ENCODE results near the gene KRTAP4-5. TPM values are rescaled to one million over a fixed set of nuclear protein-coding genes. Genes with fewer than 3 reads are reported as not detected.
"Not testable (repeated sequence)": the region's sequence is repeated elsewhere in the genome, so short reads cannot be mapped to it uniquely, and the experiment has no call there.

The KRTAP4-5 gene
- total and polyA plus RNA-seq, 2 experiments from 2014 or later = not detected

GRCh38 chr17:41153856-41154255 is 4.2 kb upstream of the KRTAP4-5 start:
- no peaks in the 10 kb centered on the region for H3K4me1 ChIP-seq (ENCODE audit: low read depth)
- no peak for TF ChIP-seq CTCF (IDR thresholded peaks at IDR 0.05; ENCODE audit: low read depth, low read length)
- H3K27ac ChIP-seq = peak overlapping the region; percentile 81
- no peak overlapping the region for H3K4me3 ChIP-seq
- H3K9me3 ChIP-seq (ENCODE audit: low read depth) = no peaks in the 10 kb centered on the region
- DNase-seq (ENCODE audit: low read depth in 1 of 2, low spot score in 1 of 2) = peak; percentile 3 to 35
- no peaks in the 10 kb centered on the region for H3K36me3 ChIP-seq
- peaks cover 5% of the 10 kb centered on the region for H3K27me3 ChIP-seq

GRCh38 chr17:41151525-41151924 is 1.9 kb upstream of the KRTAP4-5 start:
- H3K4me3 ChIP-seq = no peak overlapping the region
- H3K27me3 ChIP-seq = peaks cover 8% of the 10 kb centered on the region
- H3K4me1 ChIP-seq (ENCODE audit: low read depth) = no peaks in the 10 kb centered on the region
- no peaks in the 10 kb centered on the region for H3K36me3 ChIP-seq
- TF ChIP-seq CTCF (IDR thresholded peaks at IDR 0.05; ENCODE audit: low read depth, low read length) = no peak
- no peak overlapping the region for H3K27ac ChIP-seq
- DNase-seq (ENCODE audit: low read depth in 1 of 2, low spot score in 1 of 2) = no peak
- H3K9me3 ChIP-seq (ENCODE audit: low read depth) = no peaks in the 10 kb centered on the region

- H3K27ac ChIP-seq = no peak overlapping the region
- H3K36me3 ChIP-seq = no peaks in the 10 kb centered on the region
These were observed 401 bp upstream of the KRTAP4-5 start for GRCh38 chr17:41150026-41150425.

GRCh38 chr17:41148971-41149651 is 514 bp downstream of the KRTAP4-5 start:
- H3K27me3 ChIP-seq; H3K9me3 ChIP-seq (ENCODE audit: low read depth); H3K36me3 ChIP-seq; H3K4me3 ChIP-seq; H3K4me1 ChIP-seq (ENCODE audit: low read depth); DNase-seq (ENCODE audit: low read depth in 1 of 2, low spot score in 1 of 2); H3K27ac ChIP-seq: not testable (repeated sequence)

More at GRCh38 chr17:41150026-41150425, 401 bp upstream of the KRTAP4-5 start:
- Histone ChIP-seq H3K4me3 (no peak overlapping the region), H3K4me1 (ENCODE audit: low read depth) (no peaks in the 10 kb centered on the region), H3K27me3 (peaks cover 8% of the 10 kb centered on the region), H3K9me3 (ENCODE audit: low read depth) (no peaks in the 10 kb centered on the region)
- no peak for TF ChIP-seq CTCF (IDR thresholded peaks at IDR 0.05; ENCODE audit: low read depth, low read length)
- DNase-seq (ENCODE audit: low read depth in 1 of 2, low spot score in 1 of 2) = no peak

- H3K36me3 ChIP-seq = no peaks in the 10 kb centered on the region
- DNase-seq (ENCODE audit: low read depth in 1 of 2, low spot score in 1 of 2) = no peak
- no peak overlapping the region for H3K4me3 ChIP-seq
- H3K27me3 ChIP-seq = peaks cover 8% of the 10 kb centered on the region
- H3K4me1 ChIP-seq (ENCODE audit: low read depth) = no peaks in the 10 kb centered on the region
- no peak for TF ChIP-seq CTCF (IDR thresholded peaks at IDR 0.05; ENCODE audit: low read depth, low read length)
- no peaks in the 10 kb centered on the region for H3K9me3 ChIP-seq (ENCODE audit: low read depth)
- H3K27ac ChIP-seq = no peak overlapping the region
These were observed 2.0 kb downstream of the KRTAP4-5 start for GRCh38 chr17:41147531-41148204.

- Histone ChIP-seq H3K27ac (no peak overlapping the region), H3K4me1 (ENCODE audit: low read depth) (no peaks in the 10 kb centered on the region), H3K4me3 (no peak overlapping the region), H3K27me3 (peaks cover 5% of the 10 kb centered on the region), H3K9me3 (ENCODE audit: low read depth) (no peaks in the 10 kb centered on the region), H3K36me3 (no peaks in the 10 kb centered on the region)
- DNase-seq (ENCODE audit: low read depth in 1 of 2, low spot score in 1 of 2) = no peak
- no peak for TF ChIP-seq CTCF (IDR thresholded peaks at IDR 0.05; ENCODE audit: low read depth, low read length)
These were observed 4.4 kb downstream of the KRTAP4-5 start for GRCh38 chr17:41145261-41145660.

Measured in cardiac muscle cell (in vitro differentiated cells and primary cell).